ENCODE measurements around the gene C17orf114.

The C17orf114 gene

GRCh38 chr17:4788159-4788806 is 13.8 kb downstream of the C17orf114 start (continued):
- TF ChIP-seq DZIP1 (CRISPR knock-in tag; IDR thresholded peaks at IDR 0.05) (no peak), ZFP36L1 (CRISPR knock-in tag; IDR thresholded peaks at IDR 0.05) (peak; percentile 72; the same call in 1 of the 2 replicates), ZMYM2 (CRISPR knock-in tag; IDR thresholded peaks at IDR 0.05) (peak; percentile 80), ZNF740 (CRISPR knock-in tag; IDR thresholded peaks at IDR 0.05) (peak; percentile 11; the same call in 1 of the 2 replicates), ZBTB38 (CRISPR knock-in tag; IDR thresholded peaks at IDR 0.05) (no peak), LCORL (IDR thresholded peaks at IDR 0.05) (0 out of 2 replicates have a peak, but pooled peaks have one; percentile 8), LCORL (CRISPR knock-in tag; IDR thresholded peaks at IDR 0.05) (no peak), ZMYM3 (CRISPR knock-in tag; IDR thresholded peaks at IDR 0.05) (peak; percentile 54), ZBTB25 (CRISPR knock-in tag; IDR thresholded peaks at IDR 0.05) (no peak), ZNF383 (CRISPR knock-in tag; IDR thresholded peaks at IDR 0.05; ENCODE audit: borderline replicate concordance) (0 out of 2 replicates have a peak, but pooled peaks have one; percentile 16), RCOR2 (CRISPR knock-in tag; IDR thresholded peaks at IDR 0.05) (no peak), CREB3 (CRISPR knock-in tag; IDR thresholded peaks at IDR 0.05) (0 out of 2 replicates have a peak, but pooled peaks have one; percentile 44), FOXP1 (IDR thresholded peaks at IDR 0.05) (no peak), FOXP1 (CRISPR knock-in tag; IDR thresholded peaks at IDR 0.05) (no peak), BRCA1 (CRISPR knock-in tag; IDR thresholded peaks at IDR 0.05) (0 out of 2 replicates have a peak, but pooled peaks have one; percentile 39), ZNF713 (CRISPR knock-in tag; IDR thresholded peaks at IDR 0.05) (no peak), MYNN (CRISPR knock-in tag; IDR thresholded peaks at IDR 0.05; ENCODE audit: low read depth) (0 out of 2 replicates have a peak, but pooled peaks have one; percentile 7), TFDP2 (CRISPR knock-in tag; IDR thresholded peaks at IDR 0.05) (no peak; the same call in 1 of the 2 replicates), MED1 (CRISPR knock-in tag; IDR thresholded peaks at IDR 0.05) (peak; percentile 6; the same call in 1 of the 2 replicates), ADNP (CRISPR knock-in tag; IDR thresholded peaks at IDR 0.05) (peak; percentile 80), CREM (IDR thresholded peaks at IDR 0.05) (peak; percentile 58), CREM (CRISPR knock-in tag; IDR thresholded peaks at IDR 0.05) (no peak), NR2F6 (IDR thresholded peaks at IDR 0.05) (peak; percentile 4; the same call in 1 of the 2 replicates), NR2F6 (CRISPR knock-in tag; IDR thresholded peaks at IDR 0.05) (no peak), ATF1 (CRISPR knock-in tag; IDR thresholded peaks at IDR 0.05) (peak; percentile 36; the same call in 1 of the 2 replicates), EHMT2 (IDR thresholded peaks at IDR 0.05; ENCODE audit: borderline replicate concordance, low read depth, low read length) (0 out of 2 replicates have a peak, but pooled peaks have one; percentile 27), ZSCAN12 (CRISPR knock-in tag; IDR thresholded peaks at IDR 0.05) (0 out of 2 replicates have a peak, but pooled peaks have one; percentile 58), ZNF460 (CRISPR knock-in tag; IDR thresholded peaks at IDR 0.05; ENCODE audit: borderline replicate concordance) (no peak)
